OCI-LY7 (cell line): ENCODE data around the gene PNO1.

Experiments
- CTCF ChIP-seq: fragments of 200-600 bp; sonication (generic); conservative IDR thresholded peaks from 2 replicates; pipeline ENCODE4 v1.5.1; 2014; ENCODE audit warnings: mild to moderate bottlenecking, antibody characterized with exemption, low read length, moderate library complexity, mixed read lengths
- EZH2phosphoT487 ChIP-seq: fragments of 200-600 bp; sonication (generic); IDR thresholded peaks from 2 replicates; pipeline ENCODE4 v1.6.1; 2018; ENCODE audit warnings: low read depth, borderline replicate concordance, mild to moderate bottlenecking, mixed run types, antibody characterized with exemption, low read length, moderate library complexity, mixed read lengths

GRCh38 chr2:68141875-68142274 lies 15.8 kb upstream of the PNO1 start:
- TF ChIP-seq CTCF: no peak
- TF ChIP-seq EZH2phosphoT487: no peak
